Central memory CD8-positive, alpha-beta T cell (primary cell): ENCODE data around the gene EFHD1.
A peak's percentile ranks its signal among the peaks of the same experiment; 100 is the strongest.

Experiments
- ATAC-seq: fragments of 150-1000 bp; cut with Tn5 transposase; replicated peaks from 2 replicates; pipeline ENCODE4 v1.10.0; 2022; ENCODE audit warnings: mild to moderate bottlenecking, moderate FRiP score, moderate number of reproducible peaks; ENCODE audit not compliant: poor library complexity, severe bottlenecking; ENCODE audit errors: extremely low read depth
- DNase-seq, 2 donors: peaks; one replicate each; pipeline ENCODE4 v3.0.0; 2021; ENCODE audit warnings: low spot score in 2 of 2
- H3K27ac Mint-ChIP-seq: one replicate; pipeline ENCODE4 v1.8.0; 2022; ENCODE audit warnings: low read depth, mild to moderate bottlenecking, moderate library complexity, mixed read lengths
- H3K27me3 Mint-ChIP-seq: one replicate; pipeline ENCODE4 v1.8.0; 2022; ENCODE audit warnings: mixed read lengths
- H3K36me3 Mint-ChIP-seq: one replicate; pipeline ENCODE4 v1.8.0; 2022; ENCODE audit warnings: mild to moderate bottlenecking, moderate library complexity, mixed read lengths; ENCODE audit not compliant: insufficient read depth
- H3K4me1 Mint-ChIP-seq: one replicate; pipeline ENCODE4 v1.8.0; 2022; ENCODE audit warnings: mixed read lengths
- H3K4me3 Mint-ChIP-seq: one replicate; pipeline ENCODE4 v1.8.0; 2022; ENCODE audit warnings: mild to moderate bottlenecking, moderate library complexity, mixed read lengths
- H3K9me3 Mint-ChIP-seq: one replicate; pipeline ENCODE4 v1.8.0; 2022; ENCODE audit warnings: mixed read lengths

EFHD1 gene

DNA sequence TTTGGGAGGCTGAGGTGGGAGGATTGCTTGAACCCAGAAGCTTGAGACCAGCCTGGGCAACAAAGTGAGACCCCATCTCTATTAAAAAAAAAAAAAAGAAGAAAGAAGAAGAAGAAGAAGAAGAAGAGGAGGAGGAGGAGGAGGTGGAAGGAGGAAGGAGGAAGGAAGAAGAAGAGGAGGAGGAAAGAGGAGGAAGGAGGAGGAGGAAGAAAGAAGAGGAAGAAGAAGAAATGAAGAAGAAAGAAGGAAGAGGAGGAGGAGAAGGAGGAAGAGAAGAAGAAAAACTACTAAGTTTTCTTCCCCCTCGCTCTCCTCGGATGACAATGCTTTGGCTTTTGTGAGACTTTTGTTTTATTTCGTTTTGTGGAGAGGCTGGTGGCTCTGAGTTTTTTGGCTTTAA, 30.1 kb upstream of the EFHD1 start:
- peaks cover 26% of the 10 kb centered on the region for H3K27me3 Mint-ChIP-seq
- no peak overlapping the region for H3K4me3 Mint-ChIP-seq
- H3K27ac Mint-ChIP-seq = no peak overlapping the region
- peaks cover 9% of the 10 kb centered on the region for H3K4me1 Mint-ChIP-seq
- DNase-seq = no peak
- H3K9me3 Mint-ChIP-seq = no peaks in the 10 kb centered on the region
- peaks cover 3% of the 10 kb centered on the region for H3K36me3 Mint-ChIP-seq
- ATAC-seq = no peak

DNA sequence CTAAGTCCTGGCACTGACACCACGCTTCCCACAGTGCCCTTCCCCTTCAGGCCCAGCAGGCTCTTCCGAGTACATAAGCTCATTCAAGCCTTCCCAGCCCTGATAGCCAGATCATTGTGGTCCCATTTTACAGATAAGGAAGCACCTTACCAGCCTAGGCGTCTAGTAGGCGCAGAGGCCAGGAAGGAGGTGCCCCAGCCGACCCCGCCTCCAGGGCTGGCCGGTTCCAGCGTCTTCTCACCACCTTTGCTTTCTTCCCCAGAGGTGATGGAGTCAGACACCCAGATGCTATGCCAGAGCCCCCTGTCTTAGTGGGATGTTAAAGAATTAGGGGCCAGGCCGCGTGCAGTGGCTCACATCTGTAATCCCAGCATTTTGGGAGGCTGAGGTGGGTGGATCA, 28.9 kb upstream of the EFHD1 start:
- Mint-ChIP-seq H3K36me3 (peaks cover 3% of the 10 kb centered on the region), H3K4me1 (peaks cover 9% of the 10 kb centered on the region), H3K27ac (peak overlapping the region; percentile 81), H3K9me3 (no peaks in the 10 kb centered on the region), H3K27me3 (peaks cover 26% of the 10 kb centered on the region), H3K4me3 (no peak overlapping the region)
- DNase-seq = no peak
- ATAC-seq = no peak

DNA sequence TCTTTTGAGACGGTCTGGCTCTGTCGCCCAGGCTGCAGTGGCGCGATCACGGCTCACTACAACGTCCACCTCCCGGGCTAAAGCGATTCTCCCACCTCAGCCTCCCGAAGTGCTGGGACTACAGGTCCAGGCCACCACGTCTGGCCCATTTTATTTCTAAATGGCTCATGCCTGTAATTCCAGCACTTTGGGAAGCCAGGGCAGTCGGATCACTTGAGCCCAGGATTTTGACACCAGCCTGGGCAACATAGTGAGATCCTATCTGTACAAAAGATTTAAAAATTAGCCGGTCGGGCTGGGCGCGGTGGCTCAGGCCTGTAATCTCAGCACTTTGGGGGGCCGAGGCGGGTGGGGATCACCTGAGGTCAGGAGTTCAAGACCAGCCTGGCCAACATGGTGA, 26.4 kb upstream of the EFHD1 start:
- Mint-ChIP-seq H3K27ac (no peak overlapping the region), H3K27me3 (peaks cover 18% of the 10 kb centered on the region), H3K9me3 (no peaks in the 10 kb centered on the region), H3K4me3 (no peak overlapping the region), H3K4me1 (peaks cover 9% of the 10 kb centered on the region), H3K36me3 (peaks cover 3% of the 10 kb centered on the region)
- ATAC-seq = no peak
- DNase-seq = no peak

- Mint-ChIP-seq H3K9me3 (no peaks in the 10 kb centered on the region), H3K4me3 (no peak overlapping the region), H3K27me3 (peaks cover 2% of the 10 kb centered on the region), H3K36me3 (peaks cover 3% of the 10 kb centered on the region), H3K4me1 (peaks cover 9% of the 10 kb centered on the region), H3K27ac (no peak overlapping the region)
- ATAC-seq (no peak), DNase-seq (no peak)
These were observed 23.8 kb upstream of the EFHD1 start for GRCh38 chr2:232609607-232610006.

DNA sequence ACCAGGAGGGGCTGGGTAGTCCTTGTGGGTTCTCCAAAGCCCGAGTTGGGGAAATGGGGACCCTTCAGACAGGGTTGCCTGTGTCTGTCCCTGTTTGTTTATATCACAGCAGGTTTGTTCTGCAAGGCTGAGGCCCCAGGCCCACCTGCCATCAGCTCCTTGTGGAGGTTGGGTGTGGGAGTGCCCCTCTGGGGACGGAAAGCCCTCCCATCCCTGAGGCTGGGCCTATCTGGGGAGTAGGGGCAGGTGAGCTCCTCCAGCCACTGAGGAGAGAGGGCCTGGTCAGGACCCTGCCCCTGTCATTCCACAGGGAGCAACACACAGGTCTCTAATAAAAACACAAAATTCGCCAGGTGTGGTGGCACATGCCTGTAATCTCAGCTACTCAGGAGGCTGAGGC, 23.3 kb upstream of the EFHD1 start:
- peaks cover 9% of the 10 kb centered on the region for H3K4me1 Mint-ChIP-seq
- no peak overlapping the region for H3K4me3 Mint-ChIP-seq
- H3K27me3 Mint-ChIP-seq = no peaks in the 10 kb centered on the region
- no peak overlapping the region for H3K27ac Mint-ChIP-seq
- no peaks in the 10 kb centered on the region for H3K9me3 Mint-ChIP-seq
- DNase-seq = no peak
- H3K36me3 Mint-ChIP-seq = peaks cover 3% of the 10 kb centered on the region
- ATAC-seq = no peak

DNA sequence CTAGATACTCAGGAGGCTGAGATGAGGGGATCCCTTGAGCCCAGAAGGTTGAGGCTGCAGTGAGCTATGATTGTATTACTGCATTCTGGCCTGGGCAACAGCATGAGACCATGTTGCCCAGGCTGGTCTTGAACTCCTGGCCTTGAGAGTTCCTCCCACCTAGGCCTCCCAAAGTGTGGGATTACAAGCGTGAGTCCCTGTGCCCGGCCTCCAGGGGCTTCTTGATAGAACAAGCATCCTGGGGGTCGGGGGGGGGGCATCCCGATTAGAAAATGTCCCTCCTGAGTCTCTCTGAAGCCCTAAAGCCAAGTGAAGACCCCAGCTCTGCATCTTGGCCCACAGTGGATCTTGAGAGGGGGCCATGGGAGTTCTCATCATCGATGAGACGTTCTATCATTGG, 22.3 kb upstream of the EFHD1 start:
- no peak overlapping the region for H3K4me3 Mint-ChIP-seq
- no peak for DNase-seq
- H3K27ac Mint-ChIP-seq = no peak overlapping the region
- peaks cover 2% of the 10 kb centered on the region for H3K36me3 Mint-ChIP-seq
- ATAC-seq = no peak
- H3K9me3 Mint-ChIP-seq = no peaks in the 10 kb centered on the region
- H3K4me1 Mint-ChIP-seq = peaks cover 4% of the 10 kb centered on the region
- H3K27me3 Mint-ChIP-seq = no peaks in the 10 kb centered on the region

GRCh38 chr2:232611559-232612218, 21.7 kb upstream of the EFHD1 start:
- no peak overlapping the region for H3K4me3 Mint-ChIP-seq
- H3K27me3 Mint-ChIP-seq = no peaks in the 10 kb centered on the region
- no peak overlapping the region for H3K27ac Mint-ChIP-seq
- ATAC-seq (no peak), DNase-seq (peak; percentile 41 to 63)
- no peaks in the 10 kb centered on the region for H3K9me3 Mint-ChIP-seq
- peaks cover 2% of the 10 kb centered on the region for H3K36me3 Mint-ChIP-seq
- H3K4me1 Mint-ChIP-seq = no peaks in the 10 kb centered on the region

DNA sequence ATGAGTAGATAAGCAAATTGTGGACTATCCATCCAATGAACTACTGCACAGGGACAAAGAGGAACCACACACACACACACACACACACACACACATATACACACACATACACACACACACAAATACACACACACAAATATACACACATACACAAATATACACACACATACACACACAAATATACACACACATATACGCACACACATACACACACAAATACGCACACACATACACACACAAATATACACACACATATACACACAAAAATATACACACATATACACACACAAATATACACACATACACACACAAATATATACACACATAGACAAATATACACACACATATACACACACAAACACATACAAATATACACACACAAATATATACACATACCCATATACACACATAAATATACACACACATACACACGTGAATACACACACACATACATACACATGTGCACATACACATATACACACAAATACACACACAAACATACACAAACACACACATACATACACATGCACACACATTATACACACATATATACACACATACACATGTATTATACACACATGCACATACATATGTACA, 19.8 kb upstream of the EFHD1 start:
- Mint-ChIP-seq H3K27ac (no peak overlapping the region), H3K4me3 (no peak overlapping the region), H3K4me1 (no peaks in the 10 kb centered on the region), H3K27me3 (no peaks in the 10 kb centered on the region), H3K36me3 (peaks cover 2% of the 10 kb centered on the region), H3K9me3 (no peaks in the 10 kb centered on the region)
- ATAC-seq (no peak), DNase-seq (no peak)

GRCh38 chr2:232615339-232615738, 18.1 kb upstream of the EFHD1 start:
- DNase-seq = no peak
- Mint-ChIP-seq H3K4me1 (no peaks in the 10 kb centered on the region), H3K27ac (no peak overlapping the region), H3K9me3 (no peaks in the 10 kb centered on the region), H3K27me3 (peaks cover under 1% of the 10 kb centered on the region), H3K36me3 (peaks cover 2% of the 10 kb centered on the region), H3K4me3 (no peak overlapping the region)
- no peak for ATAC-seq

- no peaks in the 10 kb centered on the region for H3K36me3 Mint-ChIP-seq
These were observed 12.2 kb upstream of the EFHD1 start for GRCh38 chr2:232621186-232621585.

GRCh38 chr2:232622563-232622962, 10.8 kb upstream of the EFHD1 start:
- H3K27ac Mint-ChIP-seq = no peak overlapping the region
- H3K9me3 Mint-ChIP-seq = no peaks in the 10 kb centered on the region
- peaks cover 40% of the 10 kb centered on the region for H3K27me3 Mint-ChIP-seq
- ATAC-seq (no peak), DNase-seq (no peak)
- no peaks in the 10 kb centered on the region for H3K36me3 Mint-ChIP-seq
- H3K4me1 Mint-ChIP-seq = no peaks in the 10 kb centered on the region
- H3K4me3 Mint-ChIP-seq = no peak overlapping the region

More at GRCh38 chr2:232621186-232621585, 12.2 kb upstream of the EFHD1 start:
- Mint-ChIP-seq H3K4me3 (no peak overlapping the region), H3K27me3 (peaks cover 40% of the 10 kb centered on the region), H3K9me3 (no peaks in the 10 kb centered on the region), H3K27ac (no peak overlapping the region), H3K4me1 (no peaks in the 10 kb centered on the region)
- ATAC-seq (no peak), DNase-seq (no peak)

DNA sequence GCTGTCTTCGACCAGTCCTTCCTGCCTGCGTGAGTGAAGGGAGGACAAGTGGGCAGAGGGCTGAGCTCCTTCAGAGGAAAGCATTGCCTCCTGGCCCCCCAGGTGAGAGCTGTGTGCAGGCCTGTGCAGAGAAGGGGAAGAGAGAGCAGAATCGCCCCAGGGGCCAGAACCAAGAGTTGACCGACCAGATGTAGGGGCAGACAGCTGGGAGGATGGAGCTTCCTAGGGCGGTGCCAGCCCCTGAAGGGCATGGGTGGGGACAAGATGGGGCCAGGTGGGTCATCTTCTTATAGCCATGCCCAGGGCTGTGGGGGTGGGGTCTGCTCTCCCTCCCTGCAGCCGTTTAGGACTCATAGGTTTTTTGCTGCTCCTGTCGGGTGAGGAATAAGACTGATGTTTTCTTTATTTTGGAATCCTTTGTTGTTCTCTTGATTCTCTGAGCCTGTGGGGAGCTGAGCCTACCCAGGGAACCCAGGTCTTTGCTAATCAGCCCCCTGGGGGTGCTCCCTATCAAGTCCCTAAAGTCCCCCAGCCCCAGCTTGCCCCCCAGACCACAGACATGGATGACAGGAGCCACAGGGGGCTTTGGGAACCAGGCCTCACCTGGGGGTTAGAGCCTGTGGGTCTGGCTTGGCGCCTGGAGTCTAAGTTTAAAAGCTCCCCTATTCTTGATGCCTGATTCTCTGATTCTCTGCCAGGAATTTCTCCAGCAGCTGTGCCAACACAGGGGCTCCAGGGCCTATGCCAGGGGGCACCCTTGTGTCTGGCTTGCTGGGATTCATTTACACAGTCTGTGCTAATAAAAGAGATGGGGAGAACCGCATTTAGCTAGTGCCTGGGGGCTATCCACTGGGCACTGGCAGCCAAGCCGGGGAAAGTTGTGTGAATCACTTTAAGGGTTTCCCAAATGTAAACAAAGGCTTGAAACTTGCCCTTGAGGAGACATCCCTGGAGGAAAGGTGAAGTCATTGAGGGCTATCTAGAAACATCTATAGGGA, 9.3 kb upstream of the EFHD1 start:
- DNase-seq (no peak), ATAC-seq (no peak)
- Mint-ChIP-seq H3K9me3 (no peaks in the 10 kb centered on the region), H3K4me1 (no peaks in the 10 kb centered on the region), H3K36me3 (no peaks in the 10 kb centered on the region), H3K27ac (no peak overlapping the region), H3K4me3 (no peak overlapping the region), H3K27me3 (peaks cover 40% of the 10 kb centered on the region)
